ENCODE data around the gene DNAH10. TPM values are rescaled to one million over a fixed set of nuclear protein-coding genes. Genes with fewer than 3 reads are reported as not detected.

DNAH10 gene
- total RNA-seq, 1 donor: 0.43 TPM

DNA sequence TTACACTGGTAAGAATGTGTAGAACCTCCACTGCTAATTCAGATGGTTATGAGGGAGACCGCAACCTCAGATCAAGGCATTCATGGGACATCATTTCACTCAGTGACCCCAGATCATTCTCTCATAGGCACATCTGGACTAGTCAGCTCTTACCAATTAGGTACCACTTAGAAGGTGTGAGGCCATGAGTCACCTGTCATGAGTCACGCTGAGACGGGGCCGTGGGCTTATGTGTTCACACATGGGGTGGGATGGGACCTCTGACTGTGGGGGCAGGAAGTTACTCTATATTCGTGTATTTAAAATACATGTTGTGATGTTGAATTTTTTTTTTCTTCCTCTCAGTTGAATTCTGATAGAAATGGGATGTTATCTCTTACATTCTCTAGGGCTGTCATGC lies 154.6 kb downstream of the DNAH10 start:
- TF ChIP-seq, protein P1, sequence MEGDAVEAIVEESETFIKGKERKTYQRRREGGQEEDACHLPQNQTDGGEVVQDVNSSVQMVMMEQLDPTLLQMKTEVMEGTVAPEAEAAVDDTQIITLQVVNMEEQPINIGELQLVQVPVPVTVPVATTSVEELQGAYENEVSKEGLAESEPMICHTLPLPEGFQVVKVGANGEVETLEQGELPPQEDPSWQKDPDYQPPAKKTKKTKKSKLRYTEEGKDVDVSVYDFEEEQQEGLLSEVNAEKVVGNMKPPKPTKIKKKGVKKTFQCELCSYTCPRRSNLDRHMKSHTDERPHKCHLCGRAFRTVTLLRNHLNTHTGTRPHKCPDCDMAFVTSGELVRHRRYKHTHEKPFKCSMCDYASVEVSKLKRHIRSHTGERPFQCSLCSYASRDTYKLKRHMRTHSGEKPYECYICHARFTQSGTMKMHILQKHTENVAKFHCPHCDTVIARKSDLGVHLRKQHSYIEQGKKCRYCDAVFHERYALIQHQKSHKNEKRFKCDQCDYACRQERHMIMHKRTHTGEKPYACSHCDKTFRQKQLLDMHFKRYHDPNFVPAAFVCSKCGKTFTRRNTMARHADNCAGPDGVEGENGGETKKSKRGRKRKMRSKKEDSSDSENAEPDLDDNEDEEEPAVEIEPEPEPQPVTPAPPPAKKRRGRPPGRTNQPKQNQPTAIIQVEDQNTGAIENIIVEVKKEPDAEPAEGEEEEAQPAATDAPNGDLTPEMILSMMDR (IDR thresholded peaks at IDR 0.05; ENCODE audit: insufficient read depth, low read depth, low read length): no peak
- no peak overlapping the region for H3K4me3 ChIP-seq (ENCODE audit: low read depth, low read length)
- no peak for DNase-seq (ENCODE audit: low read depth)

DNA sequence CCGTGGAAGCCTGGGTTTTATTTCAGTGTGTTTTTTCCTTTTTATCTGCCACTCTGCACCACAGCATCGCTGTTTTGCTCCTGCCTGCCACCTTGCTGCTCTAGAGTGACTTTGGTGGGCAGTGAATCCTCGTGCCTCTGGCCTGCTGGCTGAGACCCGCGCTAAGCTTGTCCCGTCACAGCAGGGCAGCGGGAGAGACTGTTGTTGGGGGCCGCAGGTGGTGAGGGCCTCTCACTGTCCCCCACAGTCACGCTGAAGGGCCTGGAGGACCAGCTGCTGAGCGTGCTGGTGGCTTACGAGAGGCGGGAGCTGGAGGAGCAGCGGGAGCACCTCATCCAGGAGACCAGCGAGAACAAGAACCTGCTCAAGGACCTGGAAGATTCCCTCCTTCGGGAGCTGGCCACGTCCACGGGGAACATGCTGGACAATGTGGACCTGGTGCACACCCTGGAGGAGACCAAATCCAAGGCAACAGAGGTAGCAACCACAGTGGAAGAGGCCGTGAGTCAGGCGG lies 155.3 kb downstream of the DNAH10 start:
- H3K4me3 ChIP-seq (ENCODE audit: low read depth, low read length): no peak overlapping the region
- TF ChIP-seq, protein P1 (IDR thresholded peaks at IDR 0.05; ENCODE audit: insufficient read depth, low read depth, low read length): no peak
- DNase-seq (ENCODE audit: low read depth): no peak

GRCh38 chr12:123919980-123920360 lies 157.9 kb downstream of the DNAH10 start:
- TF ChIP-seq, protein P1 (IDR thresholded peaks at IDR 0.05; ENCODE audit: insufficient read depth, low read depth, low read length): no peak
- H3K4me3 ChIP-seq (ENCODE audit: low read depth, low read length): no peak overlapping the region
- DNase-seq (ENCODE audit: low read depth): no peak

DNA sequence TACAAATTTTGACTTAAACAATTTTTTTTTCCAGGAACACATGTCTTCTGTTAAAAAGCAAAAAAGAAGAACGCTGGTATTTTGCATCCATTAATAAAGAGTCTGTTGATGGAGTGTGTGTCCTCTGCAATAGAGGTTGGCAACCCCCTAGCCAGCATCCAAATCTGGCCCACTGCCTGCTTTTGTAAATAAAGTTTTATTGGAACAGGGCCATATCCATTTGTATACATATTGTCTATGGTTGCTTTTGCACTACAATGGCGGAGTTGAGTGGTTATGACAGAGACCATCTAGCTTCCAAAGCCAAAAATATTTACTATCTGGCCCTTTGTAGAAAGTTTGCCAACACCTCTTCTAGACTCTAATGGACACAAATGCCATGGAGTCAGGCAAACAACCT lies 160.9 kb downstream of the DNAH10 start:
- DNase-seq (ENCODE audit: low read depth): no peak
- H3K4me3 ChIP-seq (ENCODE audit: low read depth, low read length): no peak overlapping the region
- TF ChIP-seq, protein P1 (IDR thresholded peaks at IDR 0.05; ENCODE audit: insufficient read depth, low read depth, low read length): no peak

- TF ChIP-seq, protein P1 (IDR thresholded peaks at IDR 0.05; ENCODE audit: insufficient read depth, low read depth, low read length): no peak
- H3K4me3 ChIP-seq (ENCODE audit: low read depth, low read length): no peak overlapping the region
- DNase-seq (ENCODE audit: low read depth): no peak
Measured at GRCh38 chr12:123923927-123924326, 161.8 kb downstream of the DNAH10 start.

DNA sequence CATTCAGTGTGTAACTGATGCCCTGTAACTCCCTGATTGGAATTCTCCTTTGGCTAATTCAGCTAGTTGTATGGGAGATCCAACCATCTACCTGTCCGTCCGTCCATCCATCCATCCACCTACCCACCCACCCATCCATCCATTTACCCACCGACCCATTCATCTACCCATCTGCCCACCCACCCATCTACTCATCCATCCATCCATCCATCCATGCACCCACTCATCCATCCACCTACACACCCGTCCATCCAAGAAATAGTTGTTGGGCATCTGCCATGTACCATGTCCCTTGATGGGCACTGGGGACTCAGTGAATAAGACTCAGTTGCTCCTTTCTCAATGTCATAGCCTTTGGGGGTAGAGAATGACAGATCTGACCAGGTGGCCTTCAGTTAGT lies 162.4 kb downstream of the DNAH10 start:
- no peak for DNase-seq (ENCODE audit: low read depth)
- TF ChIP-seq, protein P1 (IDR thresholded peaks at IDR 0.05; ENCODE audit: insufficient read depth, low read depth, low read length): no peak

GRCh38 chr12:123928274-123928865 lies 166.3 kb downstream of the DNAH10 start:
- no peak for DNase-seq (ENCODE audit: low read depth)
- TF ChIP-seq, protein P1 (IDR thresholded peaks at IDR 0.05; ENCODE audit: insufficient read depth, low read depth, low read length): no peak
- no peak overlapping the region for H3K4me3 ChIP-seq (ENCODE audit: low read depth, low read length)

More for the DNA sequence above, 162.4 kb downstream of the DNAH10 start:
- no peak overlapping the region for H3K4me3 ChIP-seq (ENCODE audit: low read depth, low read length)
